ENCODE measurements around the gene EYS. TPM values are rescaled to one million over a fixed set of nuclear protein-coding genes. Genes with fewer than 3 reads are reported as not detected.
"Not testable (repeated sequence)": the region's sequence is repeated elsewhere in the genome, so short reads cannot be mapped to it uniquely, and the experiment has no call there.

The EYS gene
- total RNA-seq, 2 donors from 2014 or later: 0.18 to 3.5 TPM

DNA sequence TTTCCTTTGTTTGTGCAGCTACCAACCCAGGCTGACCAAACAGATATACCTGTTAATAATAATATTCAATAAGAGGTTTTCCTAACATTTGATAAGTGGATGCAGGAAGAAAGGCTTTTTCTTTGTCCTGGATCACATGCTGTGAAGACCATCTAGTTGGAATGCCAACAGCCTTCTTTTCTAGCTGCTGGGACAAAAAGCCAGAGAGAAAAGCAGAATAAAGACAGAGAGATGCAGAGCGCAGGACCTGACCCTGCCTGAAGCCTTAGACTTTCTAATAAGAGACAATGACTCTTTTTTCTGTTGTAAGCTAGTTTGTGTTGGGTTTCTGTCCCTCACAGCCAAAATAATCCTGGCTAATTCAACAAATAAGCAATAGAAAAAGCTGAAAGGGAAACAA is 1763.2 kb downstream of the EYS start:
- H3K36me3 ChIP-seq: no peaks in the 10 kb centered on the region
- H3K27ac ChIP-seq: no peak overlapping the region
- no peak overlapping the region for H3K4me3 ChIP-seq
- 96% methylated on average over 1 of the region's 1 CpG for WGBS
- no peaks in the 10 kb centered on the region for H3K9me3 ChIP-seq
- no peaks in the 10 kb centered on the region for H3K4me1 ChIP-seq (replicated peaks)
- DNase-seq (ENCODE audit: low spot score): no peak
- intact Hi-C loops (cut with DNase I): no loop called here
- no peaks in the 10 kb centered on the region for H3K27me3 ChIP-seq (replicated peaks; ENCODE audit: insufficient read depth)
- no peak for TF ChIP-seq POLR2A (IDR thresholded peaks at IDR 0.05)
- TF ChIP-seq CTCF (IDR thresholded peaks at IDR 0.05): no peak
- TF ChIP-seq POLR2AphosphoS5 (IDR thresholded peaks at IDR 0.05): no peak

- no peak for DNase-seq (ENCODE audit: low spot score)
- H3K27me3 ChIP-seq (replicated peaks; ENCODE audit: insufficient read depth): no peaks in the 10 kb centered on the region
- no peak overlapping the region for H3K27ac ChIP-seq
- H3K36me3 ChIP-seq: no peaks in the 10 kb centered on the region
- H3K9me3 ChIP-seq: no peaks in the 10 kb centered on the region
- intact Hi-C loops (cut with DNase I): no loop called here
- WGBS: 52% methylated on average over 2 of the region's 2 CpGs
- no peak overlapping the region for H3K4me3 ChIP-seq
- TF ChIP-seq CTCF (IDR thresholded peaks at IDR 0.05): no peak
- no peak for TF ChIP-seq POLR2A (IDR thresholded peaks at IDR 0.05)
- no peaks in the 10 kb centered on the region for H3K4me1 ChIP-seq (replicated peaks)
Observed at GRCh38 chr6:63941747-63942470, 1765.1 kb downstream of the EYS start.

- intact Hi-C loops (cut with DNase I): no loop called here
Observed at GRCh38 chr6:63940056-63940455, 1767.0 kb downstream of the EYS start.

DNA sequence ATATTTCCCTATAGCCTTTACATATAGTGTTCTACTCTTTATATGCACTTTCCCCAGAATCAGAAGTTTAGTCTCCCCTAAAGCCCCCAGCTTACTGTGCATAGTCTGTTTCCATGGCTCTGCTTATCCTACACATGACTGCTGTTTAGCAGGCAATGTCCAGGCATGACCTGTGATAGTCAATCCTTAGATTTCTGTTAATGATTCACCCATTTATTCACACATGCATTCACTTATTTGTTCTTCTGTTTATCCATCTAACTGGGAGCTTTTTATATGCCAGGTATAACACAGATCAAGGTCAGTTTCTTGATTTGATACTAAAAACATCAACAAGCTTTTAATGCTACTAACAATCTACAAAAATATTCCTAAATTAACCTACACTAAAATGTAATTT is 1770.6 kb downstream of the EYS start:
- H3K4me3 ChIP-seq: no peak overlapping the region
- intact Hi-C loops (cut with DNase I): no loop called here
- no peaks in the 10 kb centered on the region for H3K9me3 ChIP-seq
- H3K27me3 ChIP-seq (replicated peaks; ENCODE audit: insufficient read depth): no peaks in the 10 kb centered on the region
- H3K27ac ChIP-seq: no peak overlapping the region
- no peaks in the 10 kb centered on the region for H3K36me3 ChIP-seq
- TF ChIP-seq POLR2AphosphoS5 (IDR thresholded peaks at IDR 0.05): no peak
- TF ChIP-seq CTCF (IDR thresholded peaks at IDR 0.05): no peak
- TF ChIP-seq POLR2A (IDR thresholded peaks at IDR 0.05): no peak
- DNase-seq (ENCODE audit: low spot score): no peak
- H3K4me1 ChIP-seq (replicated peaks): no peaks in the 10 kb centered on the region

More at GRCh38 chr6:63940056-63940455, 1767.0 kb downstream of the EYS start:
- Histone ChIP-seq H3K9me3 (no peaks in the 10 kb centered on the region), H3K4me1 (replicated peaks) (no peaks in the 10 kb centered on the region), H3K27ac (no peak overlapping the region), H3K27me3 (replicated peaks; ENCODE audit: insufficient read depth) (no peaks in the 10 kb centered on the region), H3K36me3 (no peaks in the 10 kb centered on the region), H3K4me3 (no peak overlapping the region)
- DNase-seq (ENCODE audit: low spot score): no peak
- TF ChIP-seq POLR2AphosphoS5 (IDR thresholded peaks at IDR 0.05) (no peak), POLR2A (IDR thresholded peaks at IDR 0.05) (no peak), CTCF (IDR thresholded peaks at IDR 0.05) (no peak)
- WGBS: 73% methylated on average over 1 of the region's 1 CpG

DNA sequence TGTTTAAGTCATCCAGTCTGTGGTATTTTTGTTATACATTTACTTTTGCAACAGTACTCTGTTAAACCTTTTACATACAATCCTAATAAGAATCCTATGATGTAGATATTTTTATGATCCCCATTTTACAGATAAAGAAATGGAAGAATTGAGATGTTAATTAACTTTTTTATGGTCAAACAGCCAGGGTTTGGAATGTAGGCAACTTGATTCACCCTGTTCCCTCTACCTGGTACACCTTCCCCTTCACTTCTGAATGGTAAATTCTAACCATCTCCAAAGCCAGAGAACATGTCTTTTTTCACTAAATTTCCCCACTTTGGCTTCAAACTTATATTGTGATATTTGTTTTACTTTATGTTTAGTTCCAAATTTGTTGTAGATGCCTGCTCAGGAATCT is 1771.3 kb downstream of the EYS start:
- intact Hi-C loops (cut with DNase I): no loop called here
- no peak for DNase-seq (ENCODE audit: low spot score)
- H3K36me3 ChIP-seq: no peaks in the 10 kb centered on the region
- H3K27ac ChIP-seq: no peak overlapping the region
- H3K9me3 ChIP-seq: no peaks in the 10 kb centered on the region
- no peak overlapping the region for H3K4me3 ChIP-seq
- no peaks in the 10 kb centered on the region for H3K27me3 ChIP-seq (replicated peaks; ENCODE audit: insufficient read depth)
- H3K4me1 ChIP-seq (replicated peaks): no peaks in the 10 kb centered on the region
- TF ChIP-seq CTCF (IDR thresholded peaks at IDR 0.05) (no peak), POLR2AphosphoS5 (IDR thresholded peaks at IDR 0.05) (no peak), POLR2A (IDR thresholded peaks at IDR 0.05) (no peak)

DNA sequence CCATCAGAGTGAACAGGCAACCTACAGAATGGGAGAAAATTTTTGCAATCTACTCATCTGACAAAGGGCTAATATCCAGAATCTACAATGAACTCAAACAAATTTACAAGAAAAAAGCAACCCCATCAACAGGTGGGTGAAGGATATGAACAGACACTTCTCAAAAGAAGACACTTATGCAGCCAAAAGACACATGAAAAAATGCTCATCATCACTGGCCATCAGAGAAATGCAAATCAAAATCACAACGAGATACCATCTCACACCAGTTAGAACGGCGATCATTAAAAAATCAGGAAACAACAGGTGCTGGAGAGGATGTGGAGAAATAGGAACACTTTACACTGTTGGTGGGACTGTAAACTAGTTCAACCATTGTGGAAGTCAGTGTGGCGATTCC is 1773.1 kb downstream of the EYS start:
- H3K27ac ChIP-seq; H3K4me1 ChIP-seq (replicated peaks); H3K9me3 ChIP-seq; H3K27me3 ChIP-seq (replicated peaks; ENCODE audit: insufficient read depth); H3K36me3 ChIP-seq; intact Hi-C loops (cut with DNase I); H3K4me3 ChIP-seq; DNase-seq (ENCODE audit: low spot score): not testable (repeated sequence)
- 96% methylated on average over 4 of the region's 4 CpGs for WGBS
